Raji (cell line): ENCODE measurements around the gene PYY.

Source experiments
- POLR2A ChIP-seq: IDR thresholded peaks from 2 replicates; pipeline ENCODE4 v1.6.1; 2011; ENCODE audit warnings: low read depth, low read length, control low read depth; ENCODE audit not compliant: insufficient read depth

The PYY gene

DNA sequence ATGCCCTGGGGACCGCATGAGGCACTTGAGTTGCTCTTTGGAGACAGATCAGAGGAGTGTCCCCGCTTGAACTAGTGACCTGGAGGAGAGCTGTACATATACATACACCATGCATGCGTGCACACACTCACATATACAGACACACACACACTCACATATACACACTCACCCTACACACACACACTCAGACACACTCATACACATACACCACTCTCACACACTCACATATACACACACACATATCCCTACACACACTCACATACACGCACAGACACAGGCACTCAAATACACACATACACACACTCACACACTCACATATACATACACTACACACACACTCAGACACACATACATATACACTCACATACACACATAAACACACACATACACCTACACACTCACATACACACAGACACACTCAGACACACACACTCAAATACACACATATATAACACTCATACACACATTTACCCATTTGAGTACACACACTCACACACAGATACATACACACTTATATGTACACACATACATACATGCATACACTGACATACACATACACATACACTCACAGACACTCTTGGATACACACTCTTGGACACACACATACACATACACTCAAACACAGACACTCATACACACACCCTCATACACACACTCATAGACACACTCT, 41.0 kb downstream of the PYY start:
- no peak for TF ChIP-seq POLR2A

- no peak for TF ChIP-seq POLR2A
These were observed 41.8 kb downstream of the PYY start for GRCh38 chr17:43911904-43912303.

DNA sequence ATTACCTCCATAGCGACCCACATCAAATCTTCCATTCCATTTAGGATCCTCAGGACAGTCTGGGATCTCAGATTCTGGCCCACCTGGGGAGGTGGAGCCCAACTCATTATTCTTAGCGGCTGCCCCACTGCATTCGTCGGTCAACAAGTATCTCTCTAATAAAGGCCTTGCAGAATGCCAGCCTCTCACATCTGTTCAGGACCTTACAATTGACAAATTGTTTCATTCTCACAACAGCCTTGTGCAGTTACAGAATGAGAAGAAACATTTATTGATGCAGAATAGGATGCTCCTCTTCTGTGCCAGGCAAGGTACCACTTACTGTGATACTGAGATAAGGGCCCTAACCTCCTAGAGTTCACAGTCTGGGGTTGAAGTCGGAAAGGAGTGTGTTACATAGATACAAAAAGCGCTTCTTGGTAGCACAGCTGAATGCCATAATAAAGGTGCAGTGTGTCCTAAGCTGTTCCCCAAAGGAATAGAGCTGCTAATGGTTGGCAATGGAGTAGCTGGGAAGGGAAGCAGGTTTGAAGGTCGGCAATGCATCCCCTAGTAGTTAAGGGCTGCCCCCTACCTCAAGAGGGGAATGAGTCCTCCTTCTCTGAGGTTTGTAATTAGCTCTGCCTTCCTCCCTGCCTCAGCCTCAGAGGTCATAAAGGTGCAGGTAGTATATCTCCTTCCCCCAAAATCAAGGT, 44.1 kb downstream of the PYY start:
- TF ChIP-seq POLR2A, result no peak

GRCh38 chr17:43907998-43908721, 45.6 kb downstream of the PYY start:
- TF ChIP-seq POLR2A, result no peak

DNA sequence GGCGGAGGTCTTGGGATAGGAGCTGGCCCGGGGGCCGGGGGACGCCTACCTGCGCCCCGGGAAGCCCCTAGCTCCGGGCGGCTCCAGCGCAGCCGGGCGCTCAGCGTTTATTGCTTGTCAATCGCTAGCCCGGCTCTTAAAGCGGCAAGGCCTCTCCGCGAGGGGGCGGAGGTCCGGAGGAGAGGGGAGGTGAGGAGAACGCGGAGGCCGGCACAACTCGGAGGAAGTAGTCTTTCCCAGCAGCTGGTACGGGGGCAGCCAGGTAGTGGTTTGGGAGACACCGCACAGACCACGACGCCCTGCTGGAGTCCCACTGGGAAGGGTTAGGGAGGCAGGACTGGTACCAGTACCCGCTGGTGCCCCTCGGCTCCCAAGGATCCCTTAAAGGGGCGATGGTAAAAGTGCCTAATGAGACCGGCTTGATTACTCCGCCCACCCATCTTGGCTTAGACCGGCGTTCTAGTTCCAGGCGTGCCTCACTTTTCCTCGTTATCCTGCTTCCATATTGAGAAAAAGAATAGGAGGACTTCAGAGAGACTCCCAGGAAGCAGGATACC, 46.2 kb downstream of the PYY start, which contains the start of gene MPP2:
MPP2 (minus strand) TSS at position 112 of the 557 bp plus-strand sequence. CDS start 3,076 bp downstream, outside the sequence.
- TF ChIP-seq POLR2A, result no peak

DNA sequence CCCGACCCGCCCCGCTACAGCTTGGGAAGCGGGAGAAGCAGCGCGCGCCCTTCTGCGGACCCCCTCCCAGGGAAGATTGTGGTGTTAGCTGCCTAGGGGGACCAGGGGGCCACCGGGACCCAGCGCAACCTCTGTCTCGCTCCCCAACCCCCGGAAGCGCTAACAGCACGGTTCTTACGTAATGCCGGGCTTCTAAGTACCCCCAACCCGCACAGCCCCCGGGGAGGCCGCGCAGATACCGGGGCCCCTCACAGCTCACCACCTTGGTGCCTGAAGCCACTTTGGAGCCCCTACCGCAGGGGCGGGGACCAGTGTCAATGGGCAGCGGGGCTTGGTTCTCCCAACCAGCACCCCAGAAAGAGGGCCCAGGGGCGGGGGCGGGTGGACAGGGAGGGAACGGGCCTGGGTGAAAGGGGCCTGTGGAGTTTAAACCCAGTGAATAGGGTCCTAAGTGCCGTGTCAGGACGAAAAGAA, 46.8 kb downstream of the PYY start:
- no peak for TF ChIP-seq POLR2A

GRCh38 chr17:43905985-43906852, 47.5 kb downstream of the PYY start:
- TF ChIP-seq POLR2A, result no peak

- TF ChIP-seq POLR2A, result no peak
These were observed 48.2 kb downstream of the PYY start for GRCh38 chr17:43905400-43905984.
